Hematopoietic multipotent progenitor cell treated with erythropoietin and hydrocortisone succinate and interleukin-3 and kit ligand, for 8 days (in vitro differentiated cells): ENCODE results near the gene ELAVL1.
A peak's percentile ranks its signal among the peaks of the same experiment; 100 is the strongest.
"Not testable (repeated sequence)": the region's sequence is repeated elsewhere in the genome, so short reads cannot be mapped to it uniquely, and the experiment has no call there.

Source experiments
- DNase-seq: peaks from one replicate; pipeline ENCODE4 v3.0.0-alpha.2; 2015

The ELAVL1 gene

GRCh38 chr19:7932930-7933300 lies 72.5 kb downstream of the ELAVL1 start:
- no peak for DNase-seq

DNA sequence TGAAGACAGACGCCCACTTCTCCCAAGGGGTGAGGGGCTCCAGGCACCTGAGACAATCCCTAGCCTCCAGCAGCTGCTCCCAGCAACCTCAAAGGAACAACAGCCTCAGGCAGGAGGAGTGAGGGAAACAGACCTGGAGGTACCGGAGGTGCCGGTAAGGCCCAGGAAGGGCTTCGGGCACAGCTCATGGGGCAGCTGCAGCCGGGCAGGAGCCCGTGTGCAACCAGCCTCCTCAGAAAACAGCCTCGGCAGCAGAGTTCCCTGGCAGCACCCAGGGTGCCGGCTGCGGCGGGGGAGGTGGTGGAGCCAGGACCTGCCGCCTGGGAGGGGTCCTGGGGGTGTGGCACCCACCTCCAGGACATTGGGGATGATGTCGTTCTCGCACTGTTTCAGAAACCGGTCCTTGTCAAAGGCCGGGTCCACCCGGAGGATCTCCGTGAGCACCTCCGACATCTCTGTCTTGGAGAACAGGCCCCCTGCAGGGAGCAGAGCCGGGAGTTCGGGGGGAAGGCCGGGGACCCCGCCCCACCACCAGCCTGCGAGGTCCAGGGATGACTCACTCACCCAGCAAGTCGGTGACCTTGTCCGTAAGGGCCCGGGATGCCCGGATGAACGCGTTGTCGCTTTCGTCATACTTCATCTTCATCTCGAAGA lies 73.0 kb downstream of the ELAVL1 start:
- DNase-seq: no peak

DNA sequence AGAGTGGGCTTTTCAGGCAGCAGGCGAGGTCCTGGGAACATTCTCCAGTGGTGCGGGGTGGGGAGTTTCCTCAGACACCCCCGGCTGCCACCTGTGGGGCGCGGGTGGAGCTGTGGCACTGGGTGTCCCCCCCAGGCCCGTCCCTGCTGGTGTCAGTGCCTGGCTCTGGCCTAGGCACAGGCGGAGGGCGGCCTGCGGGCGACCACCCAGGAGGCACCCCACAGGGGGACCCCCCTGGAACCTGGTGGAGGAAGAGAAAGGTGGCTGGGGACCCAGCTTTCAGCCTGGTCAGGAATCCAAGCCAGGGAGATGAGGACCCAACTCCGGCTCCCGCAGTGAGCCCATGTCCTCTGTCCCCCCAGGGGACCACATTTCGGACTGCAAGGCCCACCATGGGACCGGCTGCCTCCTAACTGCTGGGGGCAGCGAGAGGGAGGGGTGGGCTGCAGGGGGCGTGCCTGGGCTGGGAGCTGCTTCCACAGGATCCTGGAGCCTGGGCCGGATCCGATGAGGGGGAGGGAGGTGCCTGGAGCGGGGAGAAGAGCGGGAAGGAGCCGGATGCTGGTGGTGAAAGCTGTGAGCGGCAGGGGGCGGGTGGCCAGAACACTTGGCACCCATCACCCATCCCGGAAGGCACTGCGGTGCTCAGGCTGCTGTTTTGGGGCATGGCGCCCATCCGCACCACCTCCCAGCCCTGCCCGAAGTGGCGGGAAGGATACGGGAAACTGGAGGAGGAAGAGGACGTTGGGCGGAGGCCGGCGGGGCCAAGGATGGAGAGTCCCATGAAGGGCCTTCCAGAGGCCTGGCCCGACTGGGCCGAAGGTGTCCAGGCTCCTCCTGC lies 74.0 kb downstream of the ELAVL1 start:
- no peak for DNase-seq

DNA sequence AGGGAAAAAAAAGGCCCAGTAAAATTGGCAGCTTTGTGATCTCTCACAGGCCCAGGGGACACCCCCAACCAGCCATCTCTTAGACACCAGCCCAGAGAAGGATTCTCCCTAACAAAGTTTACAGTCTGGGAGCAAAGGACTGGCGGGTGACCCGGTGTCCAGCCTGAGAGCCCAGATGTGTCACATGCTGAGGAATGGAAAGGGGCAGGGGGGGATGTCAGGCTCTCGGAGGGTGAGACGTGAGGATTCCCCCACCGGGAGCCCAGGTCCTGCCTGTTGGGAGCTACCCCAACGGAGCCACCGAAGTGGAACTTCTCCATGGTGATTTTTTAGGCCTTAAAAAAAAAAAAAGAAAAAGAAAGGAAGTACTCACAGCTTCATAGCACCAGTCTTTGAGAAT lies 74.7 kb downstream of the ELAVL1 start:
- no peak for DNase-seq

DNA sequence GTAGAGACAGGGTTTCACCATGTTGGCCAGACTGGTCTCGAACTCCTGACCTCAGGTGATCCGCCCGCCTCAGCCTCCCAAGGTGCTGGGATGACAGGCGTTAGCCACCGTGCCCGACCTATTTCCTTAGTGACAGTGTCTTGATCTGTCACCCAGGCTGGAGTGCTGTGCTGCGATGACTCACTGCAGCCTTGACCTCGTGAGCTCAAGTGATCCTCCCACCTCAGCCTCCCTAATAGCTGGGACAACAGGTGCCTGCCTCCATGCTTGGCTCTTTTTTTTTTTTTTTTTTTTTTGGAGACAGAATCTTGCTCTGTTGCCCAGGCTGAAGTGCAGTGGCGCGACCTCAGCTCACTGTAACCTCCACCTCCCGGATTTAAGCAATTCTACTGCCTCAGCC lies 75.4 kb downstream of the ELAVL1 start:
- not testable (repeated sequence) for DNase-seq

DNA sequence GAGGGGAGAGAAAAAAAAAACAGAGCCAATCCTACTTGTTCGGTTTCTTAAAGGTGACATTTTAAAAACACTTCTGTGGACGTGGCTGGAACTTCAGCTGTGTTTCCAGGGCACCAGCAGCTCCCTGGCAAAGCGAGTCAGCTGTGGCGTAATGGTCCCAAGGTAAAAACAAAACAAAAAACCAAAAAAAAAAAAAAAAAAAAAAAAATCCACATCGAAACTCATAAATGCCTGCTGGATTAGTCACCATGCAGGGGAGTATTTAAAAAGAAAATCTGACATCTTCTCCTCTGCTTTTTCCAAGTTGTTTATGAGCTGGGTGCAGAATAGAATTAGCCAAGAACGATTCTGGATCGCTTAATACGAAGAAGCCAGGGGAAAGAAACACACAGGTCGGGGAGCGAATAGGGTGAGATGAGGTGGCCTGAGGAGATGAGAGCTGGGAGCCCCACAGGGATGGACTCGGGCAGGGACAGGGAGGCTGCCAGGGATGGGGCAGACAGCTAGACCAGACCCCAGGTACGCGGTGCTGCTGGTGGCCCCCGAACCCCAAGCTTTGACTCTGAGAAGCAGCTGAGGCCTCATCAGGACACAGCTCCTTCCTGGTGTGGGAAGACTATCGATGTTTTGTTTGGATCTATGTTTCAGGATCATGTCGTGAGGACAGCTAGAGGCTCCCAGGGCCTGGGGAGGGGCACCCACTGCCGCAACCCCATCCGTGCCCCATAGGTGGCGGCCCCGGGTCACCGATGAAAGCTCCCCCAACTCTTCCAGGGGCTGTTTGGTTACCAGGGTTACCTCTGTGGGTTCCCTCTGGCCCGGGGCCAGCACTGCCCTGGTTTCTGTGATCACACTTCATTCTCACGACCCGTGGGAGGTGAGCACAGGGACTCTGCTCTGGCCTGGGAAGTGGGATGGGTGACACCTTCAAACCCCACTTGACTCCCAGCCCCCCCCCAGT lies 76.4 kb downstream of the ELAVL1 start:
- DNase-seq: peak; percentile 68

GRCh38 chr19:7928334-7928706 lies 77.1 kb downstream of the ELAVL1 start:
- DNase-seq: no peak

DNA sequence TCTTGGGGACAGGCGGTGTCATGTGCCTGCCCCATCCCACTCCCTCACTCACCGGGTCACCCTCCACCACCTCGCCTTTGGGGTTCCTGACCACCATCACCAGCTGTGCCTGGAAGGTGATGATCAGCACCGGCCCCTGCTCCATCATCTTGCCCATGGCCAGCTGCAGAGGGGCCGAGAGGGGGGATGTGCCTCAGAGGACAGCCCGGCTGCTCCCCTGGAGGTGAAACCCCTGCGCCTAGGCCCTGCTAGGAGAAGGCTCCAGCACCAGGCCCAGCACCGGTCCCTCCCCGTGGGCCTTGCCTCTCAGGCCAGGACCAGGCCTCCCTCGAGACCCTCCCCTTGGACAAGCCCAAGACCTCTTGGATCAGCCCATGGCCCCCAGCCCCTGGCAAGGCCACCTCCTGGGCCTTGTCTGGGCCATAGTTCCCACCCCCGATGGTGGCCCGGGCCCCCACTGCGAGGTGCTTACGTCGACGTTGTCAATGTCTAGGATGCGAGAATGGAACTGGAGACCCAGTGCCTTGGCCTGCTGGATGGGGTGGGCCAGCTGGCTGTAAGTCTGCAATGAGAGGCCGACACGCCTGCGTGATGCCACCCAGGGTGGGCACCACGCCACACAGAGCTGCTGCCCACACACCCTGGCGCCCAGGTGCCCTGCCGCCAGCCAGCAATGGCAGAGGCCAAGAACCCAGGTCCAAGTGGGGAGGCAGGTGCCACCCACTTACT lies 77.7 kb downstream of the ELAVL1 start:
- DNase-seq: no peak

GRCh38 chr19:7926727-7927604 lies 78.5 kb downstream of the ELAVL1 start:
- no peak for DNase-seq

DNA sequence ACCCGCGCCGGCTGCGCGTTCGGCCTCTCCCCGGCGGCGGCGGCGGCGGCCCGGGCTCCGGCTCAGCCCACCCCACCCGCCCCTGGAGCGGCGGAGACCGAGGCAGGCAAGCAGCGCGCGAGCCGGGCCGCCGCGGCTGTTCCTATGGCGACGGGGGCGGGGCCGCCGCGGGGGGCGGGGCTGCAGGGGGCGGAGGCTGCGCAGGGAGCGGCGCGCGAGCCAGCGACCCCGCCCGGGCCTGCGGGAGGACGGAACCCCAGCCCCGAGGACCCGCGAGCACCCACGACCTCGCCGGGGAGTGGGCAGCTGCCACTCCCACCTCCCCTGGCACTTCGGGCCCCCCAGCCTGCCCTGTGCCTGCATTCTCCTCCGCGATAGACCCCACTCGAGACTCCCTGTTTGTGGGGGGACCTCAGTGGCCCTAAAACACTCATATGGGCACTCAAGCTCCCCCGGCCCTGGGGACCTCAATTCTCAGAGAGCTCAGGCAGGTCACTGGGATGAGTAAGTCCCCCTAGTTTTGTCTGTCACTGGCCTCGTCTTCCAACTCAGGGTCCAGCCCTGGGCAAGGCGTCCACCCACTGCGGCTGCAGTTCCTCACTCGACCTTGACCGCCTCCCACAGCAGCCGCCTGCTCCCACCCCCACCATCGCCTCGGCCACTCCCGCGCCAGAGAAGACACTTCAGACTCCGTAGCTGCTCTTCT lies 79.3 kb downstream of the ELAVL1 start, which contains the start of gene CTXN1:
Gene CTXN1, minus strand, starts transcription at position 115 of the 706 bp plus-strand sequence. CDS start 597 bp downstream, outside the sequence.
- DNase-seq: peak; percentile 51

DNA sequence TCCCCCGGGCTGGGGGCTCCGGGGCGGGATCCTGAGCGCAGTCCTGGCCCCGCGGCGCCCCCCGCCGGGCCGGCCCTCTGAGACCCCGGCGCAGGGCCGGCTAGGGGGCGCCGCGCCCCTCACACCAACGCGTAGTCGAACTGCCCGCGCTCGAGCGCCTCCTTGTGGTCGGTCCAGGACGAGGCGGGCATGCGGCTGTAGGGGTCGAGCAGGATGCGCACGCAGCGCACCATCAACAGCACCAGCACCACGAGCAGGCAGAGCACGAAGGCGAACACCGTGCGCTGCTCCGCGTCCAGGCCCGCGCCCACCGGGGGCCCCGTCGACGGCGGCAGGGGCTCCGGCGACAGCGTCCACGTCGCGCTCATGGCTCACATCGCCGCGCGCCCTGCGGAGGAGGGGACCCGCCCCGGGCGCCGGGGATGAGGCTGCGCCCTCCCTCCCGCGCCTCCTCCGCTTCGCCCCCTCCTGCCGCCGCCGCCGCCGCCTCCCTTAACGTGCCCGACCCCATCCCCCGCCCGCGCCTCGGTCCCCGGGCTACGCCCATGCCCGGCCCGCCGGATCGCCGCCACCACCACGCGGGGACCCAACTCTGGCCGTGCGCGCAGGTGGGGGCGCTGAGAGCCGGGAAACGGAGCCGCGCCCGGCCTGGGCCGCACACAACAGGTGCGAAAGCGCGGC lies 80.1 kb downstream of the ELAVL1 start:
- peak; percentile 83 for DNase-seq

GRCh38 chr19:7924651-7925170 lies 80.7 kb downstream of the ELAVL1 start:
- DNase-seq: no peak

DNA sequence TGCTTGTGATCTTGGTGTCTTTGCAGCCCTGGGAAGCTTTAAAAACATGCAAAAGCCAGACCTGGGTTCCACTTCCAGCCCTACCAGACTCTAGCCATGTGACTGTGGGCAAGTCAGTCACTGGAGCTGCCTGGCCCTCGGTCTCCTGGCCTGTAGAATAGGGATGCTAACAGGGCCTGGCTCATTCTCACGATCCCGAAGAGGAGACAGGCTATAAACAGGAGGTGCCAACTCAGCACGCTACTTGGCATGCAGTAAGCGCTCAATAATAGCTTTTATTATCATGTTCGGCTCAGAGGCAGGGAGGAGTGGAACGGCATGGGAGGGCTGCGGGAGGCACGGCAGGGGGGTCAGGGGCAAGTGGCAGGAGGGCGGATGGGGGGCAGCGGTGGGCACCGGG lies 81.2 kb downstream of the ELAVL1 start:
- DNase-seq: no peak

DNA sequence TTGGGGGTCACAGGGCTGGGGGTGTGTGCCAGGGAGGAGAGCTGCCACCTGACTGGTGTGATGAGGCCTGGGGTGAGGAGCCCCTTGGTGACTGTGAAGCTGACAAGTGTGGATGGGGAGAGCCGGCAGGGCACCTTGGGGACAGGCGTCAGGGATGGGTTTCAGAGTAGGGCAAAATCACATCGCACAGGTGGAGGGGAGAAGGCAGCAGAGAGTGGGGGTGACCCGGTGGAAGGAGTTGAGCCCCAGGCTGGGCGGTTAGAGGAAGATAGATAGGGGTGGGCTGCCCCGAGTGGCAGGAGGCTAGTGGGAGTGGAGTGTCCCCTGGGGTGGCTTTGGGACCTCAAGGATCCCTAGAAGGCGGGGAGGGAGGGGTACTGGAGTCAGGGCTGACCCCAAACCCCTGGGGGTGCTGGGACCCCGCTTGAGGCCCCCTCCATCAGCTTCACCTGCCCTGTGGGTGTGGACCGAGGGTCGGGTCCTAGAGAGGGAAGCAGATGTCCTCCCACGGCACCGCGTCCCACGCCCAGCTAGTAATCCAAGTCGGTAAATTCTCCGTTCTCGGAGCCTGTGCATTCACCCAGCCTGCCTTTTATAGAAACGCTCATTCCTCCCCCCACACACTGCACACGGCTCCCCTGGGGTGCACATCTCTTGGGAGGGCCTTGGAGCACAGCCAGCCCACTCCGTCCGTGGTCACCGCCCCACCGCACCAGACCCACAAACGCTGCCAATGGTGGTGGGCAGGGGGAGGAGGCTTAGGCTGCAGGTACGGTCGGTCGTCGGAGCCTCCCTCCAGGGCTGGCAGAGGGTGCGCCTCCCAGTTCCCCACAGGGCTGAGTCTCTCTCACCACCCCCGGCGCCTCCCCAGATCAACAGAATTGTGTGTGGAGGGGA lies 81.9 kb downstream of the ELAVL1 start:
- no peak for DNase-seq

DNA sequence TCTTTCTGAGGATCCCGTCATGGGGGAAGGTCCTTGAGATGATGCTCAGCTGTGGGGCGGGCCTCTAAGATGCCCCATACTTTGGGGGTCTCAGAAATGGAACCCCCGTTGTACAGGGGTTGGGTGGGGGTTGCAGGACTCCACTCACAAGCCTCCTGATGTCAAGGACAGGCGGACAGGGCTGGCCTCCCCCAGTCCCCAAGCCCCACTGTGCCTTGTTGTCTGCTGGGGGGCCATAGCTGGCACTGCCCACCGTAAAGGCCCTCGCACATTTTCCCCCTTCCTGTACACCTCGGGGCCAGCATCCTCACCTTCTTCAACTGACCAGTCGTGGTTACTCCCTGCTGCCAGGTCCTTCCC lies 82.6 kb downstream of the ELAVL1 start:
- no peak for DNase-seq

- no peak for DNase-seq
Observed at GRCh38 chr19:7921967-7922835, 83.2 kb downstream of the ELAVL1 start.

GRCh38 chr19:7921302-7921966 lies 84.0 kb downstream of the ELAVL1 start:
- no peak for DNase-seq
